ENCODE measurements around the gene ELP2. TPM values are rescaled to one million over a fixed set of nuclear protein-coding genes. Genes with fewer than 3 reads are reported as not detected.

ELP2 gene
- total RNA-seq, 1 donor from 2014 or later, result 111 TPM

- H3K4me1 Mint-ChIP-seq (ENCODE audit: low read depth), result no peaks in the 10 kb centered on the region
- no peaks in the 10 kb centered on the region for H3K27me3 Mint-ChIP-seq
- H3K27ac Mint-ChIP-seq, result no peak overlapping the region
- TF ChIP-seq CTCF (IDR thresholded peaks at IDR 0.05; ENCODE audit: unreplicated experiment), result no peak
- peaks cover 23% of the 10 kb centered on the region for H3K36me3 Mint-ChIP-seq (ENCODE audit: insufficient read depth)
- H3K9me3 Mint-ChIP-seq (ENCODE audit: low read depth), result no peaks in the 10 kb centered on the region
- DNase-seq (ENCODE audit: low spot score, unreplicated experiment), result no peak
- H3K4me3 Mint-ChIP-seq (ENCODE audit: low read depth), result no peak overlapping the region
Observed at GRCh38 chr18:36152781-36153180, 23.1 kb downstream of the ELP2 start.

DNA sequence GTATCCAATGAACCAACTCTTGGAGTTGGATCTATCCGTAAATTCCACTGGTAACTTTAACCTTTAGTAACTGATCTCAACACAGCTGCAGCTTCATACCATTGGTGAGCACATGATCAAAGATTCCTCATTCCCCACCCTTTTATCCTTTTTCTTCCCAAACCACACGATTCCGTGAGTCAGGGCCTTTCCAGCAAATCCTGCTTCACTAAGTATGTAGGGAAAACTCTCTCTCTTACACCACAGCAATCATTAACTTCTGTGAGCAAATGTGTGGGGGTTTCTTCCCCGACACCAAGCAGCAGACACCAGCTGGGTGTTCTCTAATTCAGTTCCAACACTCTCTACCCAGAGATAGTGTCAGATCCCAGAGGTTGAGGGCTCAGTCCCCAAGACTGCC is 23.5 kb downstream of the ELP2 start:
- DNase-seq (ENCODE audit: low spot score, unreplicated experiment), result no peak
- Mint-ChIP-seq H3K4me1 (ENCODE audit: low read depth) (no peaks in the 10 kb centered on the region), H3K9me3 (ENCODE audit: low read depth) (no peaks in the 10 kb centered on the region), H3K27ac (peak overlapping the region; percentile 17), H3K27me3 (no peaks in the 10 kb centered on the region), H3K36me3 (ENCODE audit: insufficient read depth) (peaks cover 24% of the 10 kb centered on the region), H3K4me3 (ENCODE audit: low read depth) (no peak overlapping the region)
- no peak for TF ChIP-seq CTCF (IDR thresholded peaks at IDR 0.05; ENCODE audit: unreplicated experiment)

- H3K36me3 Mint-ChIP-seq (ENCODE audit: insufficient read depth), result peaks cover 26% of the 10 kb centered on the region
- TF ChIP-seq CTCF (IDR thresholded peaks at IDR 0.05; ENCODE audit: unreplicated experiment), result no peak
- DNase-seq (ENCODE audit: low spot score, unreplicated experiment), result no peak
- no peaks in the 10 kb centered on the region for H3K4me1 Mint-ChIP-seq (ENCODE audit: low read depth)
- no peaks in the 10 kb centered on the region for H3K27me3 Mint-ChIP-seq
- H3K4me3 Mint-ChIP-seq (ENCODE audit: low read depth), result no peak overlapping the region
- H3K9me3 Mint-ChIP-seq (ENCODE audit: low read depth), result no peaks in the 10 kb centered on the region
- H3K27ac Mint-ChIP-seq, result no peak overlapping the region
Observed at GRCh38 chr18:36153771-36154170, 24.1 kb downstream of the ELP2 start.

GRCh38 chr18:36155851-36156757 is 26.4 kb downstream of the ELP2 start:
- no peak for TF ChIP-seq CTCF (IDR thresholded peaks at IDR 0.05; ENCODE audit: unreplicated experiment)
- Mint-ChIP-seq H3K4me1 (ENCODE audit: low read depth) (no peaks in the 10 kb centered on the region), H3K4me3 (ENCODE audit: low read depth) (no peak overlapping the region), H3K27me3 (no peaks in the 10 kb centered on the region), H3K36me3 (ENCODE audit: insufficient read depth) (peaks cover 33% of the 10 kb centered on the region), H3K27ac (no peak overlapping the region), H3K9me3 (ENCODE audit: low read depth) (no peaks in the 10 kb centered on the region)
- no peak for DNase-seq (ENCODE audit: low spot score, unreplicated experiment)

- H3K4me1 Mint-ChIP-seq (ENCODE audit: low read depth), result no peaks in the 10 kb centered on the region
- H3K36me3 Mint-ChIP-seq (ENCODE audit: insufficient read depth), result peaks cover 34% of the 10 kb centered on the region
- TF ChIP-seq CTCF (IDR thresholded peaks at IDR 0.05; ENCODE audit: unreplicated experiment), result no peak
- no peak overlapping the region for H3K27ac Mint-ChIP-seq
- no peak overlapping the region for H3K4me3 Mint-ChIP-seq (ENCODE audit: low read depth)
- no peaks in the 10 kb centered on the region for H3K27me3 Mint-ChIP-seq
- H3K9me3 Mint-ChIP-seq (ENCODE audit: low read depth), result no peaks in the 10 kb centered on the region
- no peak for DNase-seq (ENCODE audit: low spot score, unreplicated experiment)
Observed at GRCh38 chr18:36157441-36157840, 27.7 kb downstream of the ELP2 start.

Data from progenitor cell of endocrine pancreas (in vitro differentiated cells).